GM10248 (cell line): ENCODE data around the gene OPN1SW.

Source experiments
- CTCF ChIA-PET: fragments of 300-600 bp; sonication (Branson Sonifier 250); formaldehyde crosslinking; extraction: SDS; loops from one replicate; lab custom pipeline; 2021; ENCODE audit warnings: antibody characterized with exemption; lab: Yijun Ruan, JAX
- POLR2A ChIA-PET: fragments of 350-650 bp; sonication (Branson Sonifier 250); formaldehyde crosslinking; extraction: SDS; loops from one replicate; lab custom pipeline; 2020; ENCODE audit warnings: antibody characterized with exemption; lab: Yijun Ruan, JAX
- DNase-seq: peaks from one replicate; pipeline ENCODE4 v3.0.0; 2012; ENCODE audit errors: extremely low spot score
- CTCF ChIP-seq: IDR thresholded peaks from 2 replicates; pipeline ENCODE4 v1.5.1; 2012; ENCODE audit warnings: mild to moderate bottlenecking, low read depth; ENCODE audit errors: extremely low read depth, missing control alignments, control extremely low read depth

Gene OPN1SW

GRCh38 chr7:128774921-128775320 lies 673 bp downstream of the OPN1SW start:
- POLR2A ChIA-PET: no interaction called here
- DNase-seq: no peak
- CTCF ChIA-PET: interaction anchor here (1.0 to 2.0 kb wide), 3 partner anchors 10 to 15 kb away, joined by 3 to 5 read pairs (median 4); no protein-coding TSS in a partner anchor
- no peak for TF ChIP-seq CTCF

- no peak for TF ChIP-seq CTCF
- CTCF ChIA-PET: interaction anchor here (1.0 to 2.0 kb wide), 3 partner anchors 9 to 15 kb away, joined by 3 to 5 read pairs (median 4); no protein-coding TSS in a partner anchor
- POLR2A ChIA-PET: no interaction called here
- DNase-seq: no peak
Observed at GRCh38 chr7:128774029-128774689, 1.4 kb downstream of the OPN1SW start.

- no peak for DNase-seq
- TF ChIP-seq CTCF: no peak
- ChIA-PET CTCF (interaction anchor here (1.5 to 2.0 kb wide), 2 partner anchors 13 to 14 kb away, joined by 4 to 5 read pairs; no protein-coding TSS in a partner anchor), POLR2A (no interaction called here)
Observed at GRCh38 chr7:128773604-128774003, 2.0 kb downstream of the OPN1SW start.

- ChIA-PET POLR2A (interaction anchor here (0.7 kb wide), 1 partner anchor 12 kb away, joined by 3 read pairs; no protein-coding TSS in a partner anchor), CTCF (interaction anchor here (1.3 kb wide), 2 partner anchors 12 to 16 kb away, joined by 3 read pairs; no protein-coding TSS in a partner anchor)
- DNase-seq: no peak
- no peak for TF ChIP-seq CTCF
Observed at GRCh38 chr7:128770233-128770632, 5.4 kb downstream of the OPN1SW start.

GRCh38 chr7:128767475-128768110 lies 8.0 kb downstream of the OPN1SW start:
- ChIA-PET POLR2A (interaction anchor here (0.5 kb wide), 1 partner anchor 10 kb away, joined by 3 read pairs; no protein-coding TSS in a partner anchor), CTCF (interaction anchor here (1.3 to 1.5 kb wide), 6 partner anchors 11 to 116 kb away, joined by 3 to 5 read pairs (median 4); no protein-coding TSS in a partner anchor)
- DNase-seq: no peak

GRCh38 chr7:128763541-128763940 lies 12.1 kb downstream of the OPN1SW start:
- ChIA-PET CTCF (interaction anchor here (1.0 kb wide), 1 partner anchor 119 kb away, joined by 3 read pairs; no protein-coding TSS in a partner anchor), POLR2A (no interaction called here)
- no peak for TF ChIP-seq CTCF
- no peak for DNase-seq

More at GRCh38 chr7:128767475-128768110, 8.0 kb downstream of the OPN1SW start:
- no peak for TF ChIP-seq CTCF
